GM19351 (cell line): ENCODE data around the gene ZNF260.
"Not testable (repeated sequence)": the region's sequence is repeated elsewhere in the genome, so short reads cannot be mapped to it uniquely, and the experiment has no call there.

Experiments
- ATAC-seq: cut with Tn5 transposase; IDR thresholded peaks from one replicate; pipeline ENCODE4 v1.9.1; 2021; ENCODE audit warnings: mild to moderate bottlenecking, moderate library complexity; ENCODE audit not compliant: unreplicated experiment

Gene ZNF260

GRCh38 chr19:36528194-36528920 lies at the start of gene ZNF260:
Gene ZNF260 (minus strand): TSS chr19:36528271. CDS start chr19:36515238, 13,033 bp downstream.
- peak; percentile 84 for ATAC-seq

- ATAC-seq = no peak
These were observed 49.4 kb upstream of the ZNF260 start for GRCh38 chr19:36577271-36577996.

GRCh38 chr19:36574741-36575140 lies 46.7 kb upstream of the ZNF260 start:
- ATAC-seq = no peak

GRCh38 chr19:36573895-36574720 lies 46.0 kb upstream of the ZNF260 start:
- ATAC-seq = peak; percentile 15

GRCh38 chr19:36573020-36573894 lies 45.2 kb upstream of the ZNF260 start, which contains the start of gene ZNF529:
Gene ZNF529 (minus strand): TSS chr19:36573292. CDS start chr19:36572346, 946 bp downstream.
- peak; percentile 91 for ATAC-seq

- ATAC-seq = no peak
These were observed 44.5 kb upstream of the ZNF260 start for GRCh38 chr19:36572593-36573019.

GRCh38 chr19:36564391-36564790 lies 36.3 kb upstream of the ZNF260 start:
- no peak for ATAC-seq

GRCh38 chr19:36547001-36547732 lies 19.1 kb upstream of the ZNF260 start:
- ATAC-seq = no peak

- ATAC-seq = peak; percentile 22
These were observed 949 bp upstream of the ZNF260 start for GRCh38 chr19:36528921-36529518.

- no peak for ATAC-seq
These were observed 238 bp downstream of the ZNF260 start for GRCh38 chr19:36527873-36528193.

GRCh38 chr19:36527341-36527740 lies 730 bp downstream of the ZNF260 start:
- no peak for ATAC-seq

- no peak for ATAC-seq
These were observed 1.5 kb downstream of the ZNF260 start for GRCh38 chr19:36526581-36526980.

- ATAC-seq = no peak
These were observed 3.5 kb downstream of the ZNF260 start for GRCh38 chr19:36524617-36525016.

GRCh38 chr19:36514012-36514612 lies 14.0 kb downstream of the ZNF260 start:
- no peak for ATAC-seq

GRCh38 chr19:36508325-36508724 lies 19.7 kb downstream of the ZNF260 start:
- no peak for ATAC-seq

- no peak for ATAC-seq
These were observed 26.1 kb downstream of the ZNF260 start for GRCh38 chr19:36501973-36502372.

GRCh38 chr19:36497001-36497400 lies 31.1 kb downstream of the ZNF260 start:
- no peak for ATAC-seq

- ATAC-seq = not testable (repeated sequence)
These were observed 35.2 kb downstream of the ZNF260 start for GRCh38 chr19:36492689-36493453.
